A204.1 (cell line): ENCODE data around the gene TBC1D24.
"Not testable (repeated sequence)": the region's sequence is repeated elsewhere in the genome, so short reads cannot be mapped to it uniquely, and the experiment has no call there.

Source experiments
- FAIRE-seq: peaks from 2 replicates; lab custom pipeline; 2012; peaks lifted over from hg19 to GRCh38; lab: Jason Lieb, UNC

Gene TBC1D24

DNA sequence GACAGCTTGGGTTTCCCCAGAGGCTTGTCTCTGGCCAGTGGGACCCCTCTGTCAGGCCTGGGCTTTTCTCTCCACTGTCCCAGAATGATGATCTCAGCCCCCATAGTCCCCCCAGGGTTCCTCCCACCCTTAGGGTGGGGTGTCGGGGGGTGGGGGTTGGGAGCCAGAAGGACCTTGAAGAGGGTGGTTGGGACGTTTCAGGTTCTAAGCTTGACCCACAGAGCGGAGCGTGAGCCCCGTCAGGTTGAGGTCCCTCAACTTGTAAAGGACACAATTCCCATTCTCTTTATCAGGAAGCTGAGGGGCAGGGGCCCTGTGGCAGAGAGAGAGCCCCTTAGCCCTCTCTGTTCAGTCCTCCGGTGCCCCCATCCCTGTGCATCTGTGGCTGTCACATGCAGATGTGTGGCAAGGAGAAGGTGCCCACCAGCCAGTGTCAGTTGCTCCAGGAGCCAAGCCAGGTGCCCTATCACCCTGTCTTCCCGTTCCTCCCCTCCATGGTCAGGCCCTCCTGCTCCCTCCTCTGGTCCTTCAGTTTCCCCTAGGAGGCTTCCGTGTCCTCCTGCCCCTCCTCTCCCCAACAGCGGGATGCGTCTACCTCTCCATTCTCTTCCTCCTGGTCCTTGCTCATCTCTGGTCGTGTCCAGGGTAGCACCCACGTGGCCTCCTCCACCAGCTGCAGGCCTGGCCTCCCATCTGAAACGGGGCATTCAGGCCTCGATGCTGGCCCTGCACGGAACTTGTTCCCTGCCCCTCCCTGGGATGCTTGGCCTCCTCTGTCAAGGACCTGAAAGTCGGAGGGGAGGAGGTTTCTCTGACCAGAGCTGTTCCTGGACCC is 5.3 kb upstream of the TBC1D24 start:
- no peak for FAIRE-seq

DNA sequence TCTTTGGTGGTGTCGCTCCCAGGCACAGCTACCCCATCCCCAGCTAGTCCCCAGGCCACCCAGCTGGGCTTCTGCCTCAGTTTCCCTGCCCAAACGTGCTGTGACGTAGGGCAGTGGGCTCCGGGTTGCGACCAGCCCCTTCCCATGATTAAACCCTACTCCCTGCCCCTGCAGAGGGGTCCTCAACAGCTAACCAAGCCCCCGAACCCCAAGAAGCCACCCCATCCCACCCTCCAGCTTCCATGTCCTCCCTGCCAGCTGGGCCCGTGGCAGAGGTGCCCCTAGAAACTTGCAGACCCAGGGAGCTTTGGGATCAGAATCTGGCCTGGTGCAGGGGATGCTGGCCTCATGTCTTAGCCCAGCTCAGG is 4.7 kb upstream of the TBC1D24 start:
- no peak for FAIRE-seq

DNA sequence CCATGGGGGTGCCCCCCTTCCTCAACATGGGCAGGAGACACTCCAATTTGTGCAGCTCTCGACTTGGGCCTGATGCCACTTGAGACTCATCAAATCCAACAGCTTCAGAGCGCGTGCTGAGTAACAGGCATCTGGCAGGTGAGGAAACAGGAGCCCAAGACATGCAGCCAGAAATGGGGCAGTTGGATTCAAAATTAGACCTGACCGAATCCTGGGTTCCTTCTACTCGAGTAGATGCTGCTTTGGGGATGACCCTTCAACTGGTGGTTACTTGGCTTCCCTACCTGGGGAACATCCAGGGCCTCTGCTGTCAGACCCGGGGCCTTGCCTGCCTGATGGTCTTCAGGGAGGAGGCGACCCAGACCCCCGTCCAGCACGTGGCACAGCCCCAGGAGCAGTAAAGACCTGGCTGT is 4.3 kb upstream of the TBC1D24 start:
- no peak for FAIRE-seq

DNA sequence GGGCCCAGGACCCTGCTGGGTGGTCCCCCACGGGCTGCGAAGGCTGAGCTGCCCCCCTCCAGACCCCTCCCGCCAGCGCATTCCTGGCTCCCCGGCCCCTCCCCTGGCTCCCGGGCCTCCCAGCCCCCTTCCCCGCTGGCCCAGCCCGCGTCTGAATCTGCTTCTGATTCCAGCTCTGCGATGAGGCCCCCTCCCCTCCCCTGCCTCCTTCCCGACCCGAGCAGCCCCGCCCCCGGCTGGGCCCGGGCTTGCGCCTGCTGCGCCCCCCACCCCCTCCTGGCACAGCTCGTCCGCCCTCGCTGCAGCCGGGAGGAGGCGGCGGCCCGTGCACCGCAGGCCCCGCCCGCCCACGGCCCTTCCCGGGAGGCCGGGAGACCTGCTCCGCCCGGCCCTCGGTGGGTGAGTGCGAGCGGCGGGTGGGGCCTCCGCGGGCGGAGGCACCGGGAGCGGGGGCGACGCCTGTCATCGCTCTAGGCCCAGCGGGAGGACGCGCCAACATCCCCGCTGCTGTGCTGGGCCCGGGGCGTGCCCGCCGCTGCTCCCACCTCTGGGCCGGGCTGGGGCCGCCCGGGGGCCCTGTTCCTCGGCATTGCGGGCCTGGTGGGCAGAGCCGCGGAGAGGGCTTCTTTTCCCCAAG is 3.8 kb upstream of the TBC1D24 start, which contains the start of gene NTN3:
Gene NTN3, plus strand, starts transcription at position 282 of the 637 bp plus-strand sequence. CDS start 405 bp downstream, outside the sequence.
- no peak for FAIRE-seq

DNA sequence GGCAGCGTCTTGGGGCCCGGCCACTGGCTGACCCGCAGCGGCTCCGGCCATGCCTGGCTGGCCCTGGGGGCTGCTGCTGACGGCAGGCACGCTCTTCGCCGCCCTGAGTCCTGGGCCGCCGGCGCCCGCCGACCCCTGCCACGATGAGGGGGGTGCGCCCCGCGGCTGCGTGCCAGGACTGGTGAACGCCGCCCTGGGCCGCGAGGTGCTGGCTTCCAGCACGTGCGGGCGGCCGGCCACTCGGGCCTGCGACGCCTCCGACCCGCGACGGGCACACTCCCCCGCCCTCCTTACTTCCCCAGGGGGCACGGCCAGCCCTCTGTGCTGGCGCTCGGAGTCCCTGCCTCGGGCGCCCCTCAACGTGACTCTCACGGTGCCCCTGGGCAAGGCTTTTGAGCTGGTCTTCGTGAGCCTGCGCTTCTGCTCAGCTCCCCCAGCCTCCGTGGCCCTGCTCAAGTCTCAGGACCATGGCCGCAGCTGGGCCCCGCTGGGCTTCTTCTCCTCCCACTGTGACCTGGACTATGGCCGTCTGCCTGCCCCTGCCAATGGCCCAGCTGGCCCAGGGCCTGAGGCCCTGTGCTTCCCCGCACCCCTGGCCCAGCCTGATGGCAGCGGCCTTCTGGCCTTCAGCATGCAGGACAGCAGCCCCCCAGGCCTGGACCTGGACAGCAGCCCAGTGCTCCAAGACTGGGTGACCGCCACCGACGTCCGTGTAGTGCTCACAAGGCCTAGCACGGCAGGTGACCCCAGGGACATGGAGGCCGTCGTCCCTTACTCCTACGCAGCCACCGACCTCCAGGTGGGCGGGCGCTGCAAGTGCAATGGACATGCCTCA is 3.1 kb upstream of the TBC1D24 start:
- FAIRE-seq, result no peak

DNA sequence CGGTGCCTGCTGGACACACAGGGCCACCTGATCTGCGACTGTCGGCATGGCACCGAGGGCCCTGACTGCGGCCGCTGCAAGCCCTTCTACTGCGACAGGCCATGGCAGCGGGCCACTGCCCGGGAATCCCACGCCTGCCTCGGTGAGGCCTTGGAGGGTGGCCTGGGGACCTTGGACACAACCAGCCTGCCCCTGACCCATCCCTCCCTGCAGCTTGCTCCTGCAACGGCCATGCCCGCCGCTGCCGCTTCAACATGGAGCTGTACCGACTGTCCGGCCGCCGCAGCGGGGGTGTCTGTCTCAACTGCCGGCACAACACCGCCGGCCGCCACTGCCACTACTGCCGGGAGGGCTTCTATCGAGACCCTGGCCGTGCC is 2.5 kb upstream of the TBC1D24 start:
- no peak for FAIRE-seq

DNA sequence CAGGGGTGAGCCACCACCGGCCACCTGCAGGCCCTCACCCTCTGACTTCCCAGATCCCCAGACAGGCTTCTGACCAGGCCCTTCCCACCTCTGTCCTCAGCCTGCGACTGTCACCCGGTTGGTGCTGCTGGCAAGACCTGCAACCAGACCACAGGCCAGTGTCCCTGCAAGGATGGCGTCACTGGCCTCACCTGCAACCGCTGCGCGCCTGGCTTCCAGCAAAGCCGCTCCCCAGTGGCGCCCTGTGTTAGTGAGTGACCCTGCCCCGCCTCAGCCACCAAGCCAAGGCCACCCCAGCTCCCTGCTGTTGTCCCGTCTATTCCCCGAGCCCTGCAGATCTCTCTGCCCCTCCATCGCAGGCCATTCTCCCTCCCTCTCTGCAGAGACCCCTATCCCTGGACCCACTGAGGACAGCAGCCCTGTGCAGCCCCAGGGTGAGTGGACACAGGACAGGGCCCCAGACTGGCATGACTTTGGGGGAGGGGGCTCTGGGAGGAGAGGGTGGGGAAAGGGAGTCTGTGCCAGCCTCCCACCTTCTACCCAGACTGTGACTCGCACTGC is 2.0 kb upstream of the TBC1D24 start:
- no peak for FAIRE-seq

DNA sequence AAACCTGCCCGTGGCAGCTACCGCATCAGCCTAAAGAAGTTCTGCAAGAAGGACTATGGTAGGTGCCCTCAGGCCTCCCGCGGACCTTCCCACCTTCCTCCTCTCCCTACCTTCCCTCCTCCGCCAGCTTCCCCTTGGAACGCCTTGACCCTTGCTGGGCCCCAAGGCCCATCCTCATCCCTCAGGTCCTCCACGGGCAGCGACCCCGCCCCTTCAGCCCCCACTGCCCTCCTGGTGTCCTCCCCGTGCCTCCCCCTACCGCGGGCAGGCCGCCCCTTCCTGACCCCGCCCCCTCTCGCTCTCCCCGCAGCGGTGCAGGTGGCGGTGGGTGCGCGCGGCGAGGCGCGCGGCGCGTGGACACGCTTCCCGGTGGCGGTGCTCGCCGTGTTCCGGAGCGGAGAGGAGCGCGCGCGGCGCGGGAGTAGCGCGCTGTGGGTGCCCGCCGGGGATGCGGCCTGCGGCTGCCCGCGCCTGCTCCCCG is 1.4 kb upstream of the TBC1D24 start:
- FAIRE-seq, result no peak

DNA sequence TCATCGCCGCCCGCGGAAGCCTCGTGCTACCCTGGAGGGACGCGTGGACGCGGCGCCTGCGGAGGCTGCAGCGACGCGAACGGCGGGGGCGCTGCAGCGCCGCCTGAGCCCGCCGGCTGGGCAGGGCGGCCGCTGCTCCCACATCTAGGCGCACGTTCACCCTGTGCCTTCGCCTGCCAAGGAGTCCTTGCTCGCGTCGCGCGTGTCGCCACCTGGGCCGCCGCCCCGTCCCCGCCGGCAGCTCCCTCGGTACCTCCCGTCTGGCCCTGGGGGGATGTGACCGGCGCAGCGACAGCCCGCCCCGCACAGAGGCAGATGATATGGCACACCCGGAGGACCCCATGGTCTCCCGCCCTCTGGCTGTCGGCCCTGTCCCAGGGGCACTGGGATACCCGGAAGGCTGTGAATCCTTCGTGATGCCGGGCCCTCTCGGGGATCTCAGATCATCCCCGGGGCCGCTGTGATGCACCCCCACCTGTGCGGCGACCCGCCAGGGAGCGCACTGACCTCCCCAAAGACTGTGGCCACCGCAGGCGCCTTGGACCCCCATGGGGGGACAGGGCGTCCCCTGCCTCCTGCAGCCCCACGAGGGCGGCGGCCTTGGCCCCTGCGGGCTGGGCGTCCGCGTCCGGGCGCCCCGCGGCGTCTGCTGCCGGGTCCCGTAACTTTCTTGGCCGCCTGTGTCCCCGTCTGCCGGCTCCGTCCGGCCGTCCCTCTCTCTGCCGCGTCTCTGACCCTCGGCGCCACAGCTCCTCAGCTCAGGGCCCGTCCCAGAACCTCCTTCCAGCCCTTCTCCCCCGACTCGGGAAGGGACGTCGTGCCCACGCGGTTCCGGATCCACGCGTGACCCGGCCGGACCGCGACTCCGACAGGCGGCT is 689 bp upstream of the TBC1D24 start:
- no peak for FAIRE-seq

DNA sequence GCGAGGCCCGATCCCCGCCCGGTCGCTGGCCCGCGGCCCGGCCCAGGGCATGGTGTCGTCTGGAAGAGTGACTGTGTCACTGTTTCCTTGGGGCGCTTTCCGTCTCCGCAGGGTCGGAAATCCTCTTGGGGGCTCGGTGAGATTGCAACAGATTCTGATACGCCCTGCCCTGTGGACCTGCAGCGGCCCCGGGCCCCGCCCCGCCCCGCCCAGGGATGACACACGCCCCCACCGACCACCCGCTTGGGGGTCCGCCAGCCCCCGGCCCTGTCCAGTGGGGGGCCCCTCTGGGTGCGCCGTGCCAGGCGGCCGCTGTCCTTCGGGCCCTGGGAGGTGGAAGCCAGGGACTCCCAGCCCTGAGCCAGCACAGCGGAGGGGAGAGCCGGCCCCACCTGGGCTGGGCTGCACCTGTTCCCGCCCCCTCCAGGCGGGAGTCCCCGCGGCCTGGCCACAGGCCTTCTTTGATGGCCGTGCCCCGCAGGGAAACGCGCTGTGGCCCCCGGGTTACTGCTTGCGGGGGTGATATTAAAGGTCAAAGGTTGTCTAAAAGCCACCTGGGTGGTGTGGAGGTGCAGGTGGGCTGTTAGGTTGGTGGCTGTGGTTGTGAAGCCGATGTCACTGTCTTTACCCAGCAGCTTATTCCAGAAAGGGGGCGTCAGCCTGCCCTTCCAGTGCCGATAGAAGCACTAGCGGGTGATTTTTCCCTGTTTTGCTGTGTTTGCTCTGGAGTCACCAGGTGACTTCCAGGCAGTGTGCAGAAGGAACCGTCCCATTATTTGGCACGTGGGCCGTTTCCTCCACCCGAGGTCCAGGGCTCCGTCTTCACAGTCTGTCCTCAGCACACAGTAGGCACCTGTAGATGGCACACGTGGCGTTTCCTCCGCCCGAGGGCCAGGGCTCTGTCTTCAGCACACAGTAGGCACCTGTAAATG is 752 bp downstream of the TBC1D24 start:
- no peak for FAIRE-seq

DNA sequence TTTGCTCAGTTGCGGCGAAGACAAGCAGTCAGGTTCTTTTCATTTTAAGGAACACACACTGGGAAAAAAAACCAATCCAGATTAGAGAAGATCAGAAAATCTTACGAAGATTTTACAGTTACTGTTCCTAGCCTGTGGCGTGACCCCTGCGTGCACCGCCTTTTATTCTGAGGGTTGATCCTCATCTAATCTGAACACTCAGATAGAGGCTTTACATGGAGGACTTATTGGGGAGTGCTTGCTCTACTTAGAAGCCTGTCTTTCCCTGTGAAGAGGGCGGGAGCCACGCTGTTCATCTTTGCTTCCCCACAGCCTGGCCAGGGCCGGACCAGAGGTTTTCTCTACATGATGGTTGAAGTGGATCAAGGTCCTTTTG is 1.4 kb downstream of the TBC1D24 start:
- no peak for FAIRE-seq

DNA sequence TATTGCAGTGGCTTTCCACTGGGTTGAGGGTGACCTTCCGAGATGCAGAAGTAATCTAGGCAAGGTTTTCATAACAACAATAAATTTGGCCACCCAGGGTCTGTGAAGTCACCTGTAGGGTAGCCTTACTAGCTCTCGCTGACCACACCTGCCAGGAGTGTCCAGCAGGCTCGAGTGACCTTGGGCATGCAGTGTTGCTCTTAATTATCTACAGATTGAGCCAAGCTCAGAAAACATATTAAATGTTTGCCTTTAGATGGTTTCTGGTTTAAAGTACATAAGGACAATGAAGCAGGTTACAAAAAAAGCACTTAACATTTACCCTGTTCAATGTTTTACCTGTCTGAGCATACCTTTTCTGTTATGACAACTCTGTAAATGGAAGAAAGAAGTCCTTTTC is 1.8 kb downstream of the TBC1D24 start:
- no peak for FAIRE-seq

DNA sequence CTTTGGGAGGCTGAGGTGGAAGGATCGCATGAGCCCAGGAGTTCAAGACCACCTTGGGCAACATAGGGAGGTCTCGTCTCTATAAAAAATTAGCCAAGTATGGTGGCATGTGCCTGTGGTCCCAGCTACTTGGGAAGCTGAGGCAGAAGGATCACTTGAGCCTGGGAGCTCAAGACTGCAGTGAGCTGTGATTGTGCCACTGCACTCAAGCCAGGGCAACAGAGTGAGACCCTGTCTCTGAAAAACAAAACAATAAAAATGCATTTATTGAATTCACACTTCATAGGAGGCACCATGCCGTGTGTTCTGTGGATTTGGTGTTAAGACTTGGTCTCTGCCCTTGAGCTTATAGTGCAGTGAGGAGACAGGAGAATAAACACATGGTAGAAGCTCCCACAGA is 2.4 kb downstream of the TBC1D24 start:
- no peak for FAIRE-seq

DNA sequence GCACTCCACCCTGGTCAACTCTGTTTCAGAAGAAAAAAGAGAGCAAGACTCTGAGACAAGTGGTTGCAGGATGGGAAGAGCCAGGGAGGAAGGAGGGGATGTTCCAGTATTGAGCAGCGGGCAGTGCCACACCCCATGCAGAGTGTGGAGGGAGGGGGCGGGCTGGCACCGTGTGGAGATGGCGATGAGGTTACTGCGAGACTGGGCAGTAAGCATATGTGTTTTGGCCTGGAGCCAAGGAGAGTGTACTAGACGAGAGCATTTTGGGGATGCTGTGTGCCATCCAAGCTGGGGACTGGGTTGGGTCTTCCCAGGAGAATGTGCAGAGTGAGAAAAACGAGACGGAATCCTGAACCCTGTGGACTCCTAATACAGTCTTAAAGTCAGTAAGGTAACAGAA is 3.4 kb downstream of the TBC1D24 start:
- FAIRE-seq, result no peak

DNA sequence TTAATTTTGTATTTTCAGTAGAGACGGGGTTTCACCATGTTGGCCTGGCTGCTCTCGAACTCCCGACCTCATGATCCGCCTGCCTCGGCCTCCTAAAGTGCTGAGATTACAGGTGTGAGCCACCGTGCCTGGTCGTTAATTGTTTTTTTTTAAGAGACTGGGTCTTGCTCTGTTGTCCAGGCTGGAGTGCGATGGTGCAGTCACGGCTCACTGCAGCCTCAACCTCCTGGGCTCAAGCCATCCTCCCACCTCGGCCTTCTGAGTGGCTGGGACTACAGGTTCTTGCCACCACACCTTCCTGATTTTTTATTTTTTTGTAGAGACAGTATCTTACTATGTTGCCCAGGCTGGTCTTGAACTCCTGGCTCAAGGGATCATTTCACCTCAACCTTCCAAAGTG is 5.1 kb downstream of the TBC1D24 start:
- FAIRE-seq, result not testable (repeated sequence)

DNA sequence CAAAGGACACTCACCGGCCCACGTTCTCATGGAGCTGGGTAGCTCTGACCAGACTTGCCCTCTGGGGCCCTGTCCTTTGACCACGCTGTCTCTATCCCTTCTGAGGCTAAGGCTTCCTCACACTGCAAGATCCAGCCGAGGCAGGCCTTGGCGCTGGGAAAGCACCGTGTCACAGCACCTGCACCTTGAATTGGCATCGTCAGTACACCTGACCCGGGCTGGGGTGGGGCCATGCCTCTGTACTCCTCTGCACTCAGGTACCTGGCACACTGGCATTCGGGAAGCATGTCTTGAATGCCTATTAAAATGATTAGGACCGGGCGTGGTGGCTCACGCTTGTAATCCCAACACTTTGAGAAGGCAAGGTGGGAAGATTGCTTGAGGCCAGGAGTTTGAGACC is 6.0 kb downstream of the TBC1D24 start:
- FAIRE-seq, result no peak

DNA sequence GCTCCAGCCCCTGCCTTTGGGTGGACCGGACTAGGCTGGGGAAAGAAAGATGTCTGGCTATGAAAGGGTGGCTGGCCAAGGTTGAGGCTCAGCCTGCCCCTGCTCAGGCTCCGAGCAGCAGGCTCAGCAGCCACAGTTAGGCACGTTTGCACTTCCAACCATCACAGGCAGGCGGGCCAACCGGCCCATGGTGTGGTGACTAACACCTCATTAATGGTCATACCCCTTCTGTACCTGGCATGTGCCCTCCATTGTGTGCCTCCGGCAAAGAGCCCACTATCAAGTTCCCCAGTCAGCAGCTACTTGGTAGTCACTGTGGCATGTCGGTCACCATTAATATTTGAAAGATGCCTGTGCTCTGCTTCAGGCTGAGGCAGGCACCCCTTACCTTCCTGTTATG is 6.7 kb downstream of the TBC1D24 start:
- FAIRE-seq, result no peak

DNA sequence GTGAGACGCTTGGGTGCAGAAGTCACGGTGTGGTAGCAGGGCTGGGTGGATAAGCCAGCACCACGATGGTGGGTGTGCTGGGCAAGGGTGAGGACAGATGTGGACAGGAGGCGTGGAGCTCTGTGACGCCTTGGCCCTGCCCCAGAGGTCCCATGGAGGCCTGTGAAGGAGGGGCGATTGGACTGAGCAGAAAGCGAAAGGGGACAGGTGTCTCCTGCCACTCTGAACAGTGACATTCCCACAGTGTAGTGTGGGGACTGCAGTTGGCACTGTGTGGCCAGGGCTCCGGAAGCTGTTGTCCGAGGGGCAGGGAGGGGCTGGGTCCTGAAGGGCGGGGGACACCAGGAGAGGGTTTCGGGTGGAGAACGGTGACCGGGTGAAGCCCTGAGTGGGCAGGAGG is 7.3 kb downstream of the TBC1D24 start:
- FAIRE-seq, result no peak

DNA sequence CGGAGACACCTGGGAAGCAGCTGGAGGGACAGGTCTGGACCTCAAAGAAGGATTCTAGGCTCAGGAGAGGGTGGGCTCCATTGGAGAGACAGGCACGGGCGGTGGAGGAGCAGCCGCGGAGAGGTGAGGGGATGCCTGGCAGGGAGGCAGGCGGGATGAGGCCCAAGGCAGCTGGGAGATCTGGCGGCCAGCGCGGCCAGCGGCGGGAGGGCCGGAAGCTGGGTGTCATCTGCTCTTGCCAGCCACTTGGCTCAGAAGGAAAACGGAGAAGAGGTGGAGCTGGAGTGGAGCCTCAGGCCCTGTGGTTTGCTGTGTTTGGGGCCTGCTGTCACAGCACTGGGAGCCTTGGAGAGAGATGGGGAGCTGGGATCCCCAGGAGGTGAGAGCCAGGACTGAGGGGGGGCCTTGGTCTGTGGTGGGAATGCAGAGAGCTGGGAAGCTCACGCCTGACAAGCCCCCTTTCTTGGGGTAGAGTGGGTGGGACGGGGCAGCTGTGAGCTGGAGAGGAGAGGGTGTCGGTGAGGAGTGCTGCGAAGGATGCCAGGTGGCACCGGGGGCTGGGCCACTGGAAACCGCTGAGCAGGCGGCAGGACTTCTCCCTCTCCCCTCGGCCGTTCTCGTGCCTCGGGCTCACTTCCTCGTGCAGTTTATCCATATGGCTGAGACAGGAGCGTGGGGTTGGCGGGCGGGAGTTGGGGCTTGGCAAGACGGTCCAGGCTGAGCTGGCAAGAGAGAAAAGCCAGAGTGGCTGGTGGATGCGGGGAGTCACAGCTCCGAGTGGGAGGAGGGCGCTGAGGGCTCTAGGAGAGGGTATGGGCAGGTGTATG is 8.0 kb downstream of the TBC1D24 start:
- no peak for FAIRE-seq
